PC-9 (cell line): ENCODE results near the gene CDC14B. TPM values are rescaled to one million over a fixed set of nuclear protein-coding genes. Genes with fewer than 3 reads are reported as not detected.

Experiments used
- BruUV-seq: library from RNA; stranded (reverse); fragments of 400-500 nt; replicated peaks from 2 replicates; lab custom pipeline; 2021; lab: Mats Ljungman, UMichigan
- CTCF ChIA-PET: fragments of 300-600 bp; sonication (Branson Sonifier 250); formaldehyde crosslinking; loops from one replicate; lab custom pipeline; 2022; ENCODE audit warnings: antibody characterized with exemption; lab: Charles Lee
- POLR2A ChIA-PET: fragments of 300-600 bp; sonication (Branson Sonifier 250); formaldehyde crosslinking; loops from one replicate; lab custom pipeline; 2022; ENCODE audit warnings: antibody characterized with exemption; ENCODE audit not compliant: unreplicated experiment; lab: Charles Lee
- DNase-seq, 2 experiments: peaks; one replicate each; pipeline versions ENCODE4 v3.0.0 to v3.0.0-alpha.2; 2015 to 2022; ENCODE audit warnings: mixed read lengths in 1 of 2
- H2AFZ ChIP-seq: fragments of 200-600 bp; sonication (generic); 2 replicates; pipeline ENCODE4 v1.8.1; 2017; ENCODE audit warnings: antibody characterized with exemption
- H3F3A ChIP-seq: fragments of 200-600 bp; sonication (generic); 2 replicates; pipeline ENCODE4 v1.8.1; 2017; ENCODE audit warnings: antibody characterized with exemption, mild to moderate bottlenecking, low read depth; ENCODE audit not compliant: insufficient read depth
- H3K27ac ChIP-seq: fragments of 200-600 bp; sonication (generic); 2 replicates; pipeline ENCODE4 v1.6.1; 2016; ENCODE audit warnings: mixed run types
- H3K27me3 ChIP-seq: fragments of 200-600 bp; sonication (generic); 2 replicates; pipeline ENCODE4 v1.6.1; 2016; ENCODE audit warnings: low read depth, mixed run types; ENCODE audit not compliant: insufficient read depth
- H3K36me3 ChIP-seq: fragments of 200-600 bp; sonication (generic); 2 replicates; pipeline ENCODE4 v1.6.1; 2016; ENCODE audit warnings: low read depth, mixed run types
- H3K4me1 ChIP-seq: fragments of 200-600 bp; sonication (generic); replicated peaks from 2 replicates; pipeline ENCODE4 v1.6.1; 2016; ENCODE audit warnings: mixed run types; ENCODE audit not compliant: insufficient read depth
- H3K4me2 ChIP-seq: fragments of 200-600 bp; sonication (generic); 2 replicates; pipeline ENCODE4 v1.6.1; 2017; ENCODE audit warnings: mixed run types
- H3K4me3 ChIP-seq: fragments of 200-600 bp; sonication (generic); 2 replicates; pipeline ENCODE4 v1.6.1; 2016; ENCODE audit warnings: mixed run types
- H3K79me2 ChIP-seq: fragments of 200-600 bp; sonication (generic); 2 replicates; pipeline ENCODE4 v1.6.1; 2017; ENCODE audit warnings: low read depth, mixed run types
- H3K9me2 ChIP-seq: fragments of 200-600 bp; sonication (generic); 2 replicates; pipeline ENCODE4 v1.8.1; 2017; ENCODE audit warnings: mild to moderate bottlenecking; ENCODE audit not compliant: insufficient read depth
- H3K9me3 ChIP-seq: fragments of 200-600 bp; sonication (generic); 2 replicates; pipeline ENCODE4 v1.8.1; 2016; ENCODE audit warnings: low read depth; ENCODE audit not compliant: insufficient read depth
- H4K20me1 ChIP-seq: fragments of 200-600 bp; sonication (generic); 2 replicates; pipeline ENCODE4 v1.8.1; 2017; ENCODE audit not compliant: insufficient read depth
- CTCF ChIP-seq: fragments of 200-600 bp; sonication (generic); conservative IDR thresholded peaks from 2 replicates; pipeline ENCODE4 v1.6.1; 2017; ENCODE audit warnings: mixed run types, antibody characterized with exemption, mild to moderate bottlenecking, moderate library complexity
- EZH2 ChIP-seq: fragments of 200-600 bp; sonication (generic); IDR thresholded peaks from 2 replicates; pipeline ENCODE4 v1.8.0; 2017; ENCODE audit warnings: antibody characterized with exemption, low read depth
- intact Hi-C: fragments of 100-400 bp; cut with micrococcal nuclease; formaldehyde crosslinking; loops from one replicate; pipeline ENCODE4 v1.10.0; 2022; ENCODE audit not compliant: unreplicated experiment
- total RNA-seq: library from RNA; stranded (reverse); gene quantifications from 2 replicates; pipeline ENCODE4 v1.2.3, GENCODE V29; 2021

The CDC14B gene
- total RNA-seq, 1 experiment from 2014 or later, result 47.2 TPM

GRCh38 chr9:96522366-96522765 is 97.3 kb downstream of the CDC14B start:
- POLR2A ChIA-PET, result no interaction called here
- no peak for TF ChIP-seq CTCF
- TF ChIP-seq EZH2, result no peak
- H3K4me1 ChIP-seq, result no peaks in the 10 kb centered on the region
- H3K27me3 ChIP-seq, result no peaks in the 10 kb centered on the region
- H3K9me2 ChIP-seq, result no peaks in the 10 kb centered on the region
- H3K27ac ChIP-seq, result no peak overlapping the region
- intact Hi-C loops, result no loop called here
- no peaks in the 10 kb centered on the region for H4K20me1 ChIP-seq
- H3F3A ChIP-seq, result no peaks in the 10 kb centered on the region
- no peak overlapping the region for H3K4me3 ChIP-seq
- H3K79me2 ChIP-seq, result no peaks in the 10 kb centered on the region
- no peaks in the 10 kb centered on the region; the same call in 1 of the 2 replicates for H3K36me3 ChIP-seq
- H3K9me3 ChIP-seq, result no peaks in the 10 kb centered on the region
- H3K4me2 ChIP-seq, result no peak overlapping the region
- no peak for DNase-seq
- no peak overlapping the region for H2AFZ ChIP-seq
- CTCF ChIA-PET, result no interaction called here
- BruUV-seq, result no TSS peak

- intact Hi-C loops, result no loop called here
- Histone ChIP-seq H3K36me3 (no peaks in the 10 kb centered on the region; the same call in 1 of the 2 replicates), H3F3A (no peaks in the 10 kb centered on the region), H4K20me1 (no peaks in the 10 kb centered on the region), H3K9me2 (no peaks in the 10 kb centered on the region), H3K4me3 (no peak overlapping the region), H3K27ac (no peak overlapping the region), H3K4me2 (no peak overlapping the region), H3K4me1 (no peaks in the 10 kb centered on the region), H2AFZ (no peak overlapping the region), H3K9me3 (no peaks in the 10 kb centered on the region), H3K27me3 (no peaks in the 10 kb centered on the region), H3K79me2 (no peaks in the 10 kb centered on the region)
- no peak for DNase-seq
- CTCF ChIA-PET, result no interaction called here
- no TSS peak for BruUV-seq
- TF ChIP-seq CTCF (no peak), EZH2 (no peak)
- POLR2A ChIA-PET, result interaction anchor here (0.5 to 0.7 kb wide), 2 partner anchors 106 to 110 kb away, joined by 5 to 13 read pairs; no protein-coding TSS in a partner anchor
These were observed 99.9 kb downstream of the CDC14B start for GRCh38 chr9:96519787-96520186.

- POLR2A ChIA-PET, result interaction anchor here (0.7 kb wide), 1 partner anchor 13 kb away, joined by 4 read pairs; no protein-coding TSS in a partner anchor
These were observed 100.5 kb downstream of the CDC14B start for GRCh38 chr9:96519095-96519494.

More at GRCh38 chr9:96519095-96519494, 100.5 kb downstream of the CDC14B start:
- no peaks in the 10 kb centered on the region for H3F3A ChIP-seq
- no peak overlapping the region for H2AFZ ChIP-seq
- no peak overlapping the region for H3K4me3 ChIP-seq
- H4K20me1 ChIP-seq, result no peaks in the 10 kb centered on the region
- TF ChIP-seq EZH2 (no peak), CTCF (no peak)
- DNase-seq, result no peak
- H3K79me2 ChIP-seq, result no peaks in the 10 kb centered on the region
- CTCF ChIA-PET, result no interaction called here
- H3K4me1 ChIP-seq, result no peaks in the 10 kb centered on the region
- BruUV-seq, result no TSS peak
- no peaks in the 10 kb centered on the region for H3K9me2 ChIP-seq
- no peak overlapping the region for H3K27ac ChIP-seq
- intact Hi-C loops, result no loop called here
- H3K27me3 ChIP-seq, result no peaks in the 10 kb centered on the region
- no peaks in the 10 kb centered on the region; the same call in 1 of the 2 replicates for H3K36me3 ChIP-seq
- no peak overlapping the region for H3K4me2 ChIP-seq
- no peaks in the 10 kb centered on the region for H3K9me3 ChIP-seq
